CD8-positive, alpha-beta memory T cell (primary cell): Measurements from ENCODE around the gene PXT1. TPM values are rescaled to one million over a fixed set of nuclear protein-coding genes. Genes with fewer than 3 reads are reported as not detected.
A peak's percentile ranks its signal among the peaks of the same experiment; 100 is the strongest.

Source experiments
- CTCF ChIA-PET: fragments of 350-600 bp; sonication (Branson Sonifier 250); formaldehyde crosslinking; loops from one replicate; lab custom pipeline; 2021; ENCODE audit warnings: antibody characterized with exemption; lab: Charles Lee
- POLR2A ChIA-PET: fragments of 350-600 bp; sonication (Branson Sonifier 250); formaldehyde crosslinking; loops from one replicate; lab custom pipeline; 2021; ENCODE audit warnings: antibody characterized with exemption; lab: Charles Lee
- DNase-seq, 5 donors: peaks; one replicate each; pipeline versions ENCODE4 v3.0.0 to v3.0.0-alpha.2; 2020 to 2022; ENCODE audit warnings: mixed read lengths in 1 of 5
- H3K27ac ChIP-seq: one replicate; pipeline ENCODE4 v1.7.0; 2013; ENCODE audit warnings: low read depth, mild to moderate bottlenecking, low read length, moderate library complexity
- H3K27me3 ChIP-seq: 2 replicates; pipeline ENCODE4 v1.7.0; 2013; ENCODE audit warnings: low read length, mild to moderate bottlenecking; ENCODE audit not compliant: insufficient read depth, poor library complexity, severe bottlenecking
- H3K36me3 ChIP-seq: 2 replicates; pipeline ENCODE4 v1.7.0; 2013; ENCODE audit warnings: mild to moderate bottlenecking, low read length, moderate library complexity; ENCODE audit not compliant: insufficient read depth
- H3K4me1 ChIP-seq: 2 replicates; pipeline ENCODE4 v1.7.0; 2013; ENCODE audit warnings: mild to moderate bottlenecking, low read length, moderate library complexity; ENCODE audit not compliant: insufficient read depth
- H3K4me3 ChIP-seq: 2 replicates; pipeline ENCODE4 v1.7.0; 2013; ENCODE audit warnings: mild to moderate bottlenecking, low read length
- H3K9me3 ChIP-seq: 2 replicates; pipeline ENCODE4 v1.7.0; 2013; ENCODE audit warnings: mild to moderate bottlenecking, low read length
- H3K27ac Mint-ChIP-seq, 8 donors: one replicate each; pipeline ENCODE4 v1.8.0; 2020 to 2021; ENCODE audit warnings: mixed read lengths in 8 of 8, mild to moderate bottlenecking in 6 of 8, inconsistent platforms in 3 of 8, moderate library complexity in 3 of 8
- H3K27me3 Mint-ChIP-seq, 2 donors: one replicate each; pipeline ENCODE4 v1.8.0; 2020 to 2021; ENCODE audit warnings: mixed read lengths in 2 of 2, mild to moderate bottlenecking in 1 of 2, moderate library complexity in 1 of 2
- H3K36me3 Mint-ChIP-seq, 3 donors: one replicate each; pipeline ENCODE4 v1.8.0; 2020 to 2021; ENCODE audit warnings: mixed read lengths in 3 of 3, inconsistent platforms in 1 of 3, mild to moderate bottlenecking in 1 of 3
- H3K4me1 Mint-ChIP-seq, 3 donors: one replicate each; pipeline ENCODE4 v1.8.0; 2020 to 2021; ENCODE audit warnings: mixed read lengths in 3 of 3, inconsistent platforms in 1 of 3, mild to moderate bottlenecking in 1 of 3
- H3K4me3 Mint-ChIP-seq, 7 donors: one replicate each; pipeline ENCODE4 v1.8.0; 2020 to 2021; ENCODE audit warnings: mixed read lengths in 7 of 7, mild to moderate bottlenecking in 6 of 7, moderate library complexity in 4 of 7, inconsistent platforms in 2 of 7
- H3K9me3 Mint-ChIP-seq, 5 donors: one replicate each; pipeline ENCODE4 v1.8.0; 2020 to 2022; ENCODE audit warnings: mixed read lengths in 5 of 5, mild to moderate bottlenecking in 3 of 5, moderate library complexity in 2 of 5, inconsistent platforms in 1 of 5
- polyA plus RNA-seq: library from polyadenylated mRNA; unstranded; fragments of 300-500 nt; fragmentation: Illumina TruSeq; gene quantifications from one replicate; pipeline ENCODE4 v1.2.3, GENCODE V29; 2021
- total RNA-seq, 2 experiments: library from RNA; stranded (reverse); gene quantifications; one replicate each; pipeline ENCODE4 v1.2.3, GENCODE V29; 2021

The PXT1 gene
- total and polyA plus RNA-seq, 3 experiments from 2014 or later, result 0.20 TPM; not detected in 2

DNA sequence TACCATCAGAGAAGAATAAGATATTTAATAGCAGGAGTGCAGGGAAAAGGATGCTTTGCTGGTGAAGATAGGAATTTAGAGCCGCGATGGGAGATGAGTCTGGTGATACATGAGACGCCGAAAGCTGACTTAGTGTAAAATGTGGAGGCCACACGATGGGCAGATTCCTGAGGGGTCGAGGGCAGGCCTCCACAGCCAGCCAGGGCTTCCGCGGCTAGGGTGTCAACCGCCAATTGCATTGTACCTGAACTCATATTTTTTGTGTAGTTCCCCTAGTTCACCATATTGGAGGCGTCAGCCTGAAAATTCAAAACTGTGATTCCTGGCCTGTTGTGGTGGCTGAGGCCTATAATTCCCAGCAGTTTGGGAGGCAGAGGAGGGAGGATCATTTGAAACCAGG is 63.7 kb downstream of the PXT1 start:
- ChIA-PET CTCF (no interaction called here), POLR2A (no interaction called here)
- peaks cover 0 to 2% (median 0%) of the 10 kb centered on the region in 3 donors for H3K36me3 Mint-ChIP-seq
- Histone ChIP-seq H3K9me3 (no peaks in the 10 kb centered on the region), H3K27ac (no peak overlapping the region), H3K36me3 (no peaks in the 10 kb centered on the region), H3K27me3 (no peaks in the 10 kb centered on the region), H3K4me1 (no peaks in the 10 kb centered on the region), H3K4me3 (no peak overlapping the region)
- no peak overlapping the region for H3K4me3 Mint-ChIP-seq
- H3K9me3 Mint-ChIP-seq, result no peaks in the 10 kb centered on the region
- H3K27ac Mint-ChIP-seq, result no peak overlapping the region
- peaks cover 1 to 14% (median 6%) of the 10 kb centered on the region in 3 donors for H3K4me1 Mint-ChIP-seq
- no peak for DNase-seq
- no peaks in the 10 kb centered on the region for H3K27me3 Mint-ChIP-seq

DNA sequence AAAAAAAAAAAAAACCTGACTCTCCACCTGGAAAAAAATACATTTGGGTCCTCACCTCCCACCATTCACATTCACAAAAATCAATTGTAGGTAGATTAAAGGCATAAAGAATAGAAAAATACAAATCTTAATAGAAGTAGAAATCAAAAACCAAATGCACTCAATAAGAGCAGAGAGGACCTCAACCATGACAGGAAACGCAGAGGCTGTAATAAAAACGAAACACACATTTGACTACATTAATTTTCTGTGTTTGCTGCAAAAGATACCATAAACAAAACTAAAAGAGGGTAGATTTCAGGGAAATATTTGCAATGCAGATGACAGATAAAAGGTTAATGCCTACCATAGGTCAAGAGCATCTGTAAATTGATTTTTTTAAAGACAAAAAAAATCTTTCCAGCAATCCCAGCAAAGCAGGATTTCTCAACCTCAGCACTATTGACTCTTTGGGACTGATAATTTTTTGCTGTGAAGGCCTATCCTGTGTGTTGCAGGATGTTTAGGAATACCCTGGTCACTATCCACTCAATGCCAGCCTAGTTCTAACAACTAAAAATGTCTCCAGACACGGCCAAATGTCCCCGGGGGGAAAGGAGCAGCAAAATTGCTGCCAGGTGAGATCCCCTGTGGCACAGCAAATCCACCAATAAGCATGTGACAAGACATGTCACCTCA is 64.3 kb downstream of the PXT1 start:
- Histone ChIP-seq H3K27me3 (no peaks in the 10 kb centered on the region), H3K27ac (no peak overlapping the region), H3K9me3 (no peaks in the 10 kb centered on the region), H3K4me1 (no peaks in the 10 kb centered on the region), H3K4me3 (no peak overlapping the region), H3K36me3 (no peaks in the 10 kb centered on the region)
- no peaks in the 10 kb centered on the region for H3K9me3 Mint-ChIP-seq
- H3K27ac Mint-ChIP-seq, result peak overlapping the region in 2 of 8 donors; percentile 29 to 64
- H3K4me1 Mint-ChIP-seq, result peaks cover 0 to 14% (median 2%) of the 10 kb centered on the region in 3 donors
- CTCF ChIA-PET, result no interaction called here
- DNase-seq, result no peak
- H3K27me3 Mint-ChIP-seq, result no peaks in the 10 kb centered on the region
- POLR2A ChIA-PET, result no interaction called here
- H3K4me3 Mint-ChIP-seq, result no peak overlapping the region
- peaks cover 0 to 2% (median 0%) of the 10 kb centered on the region in 3 donors for H3K36me3 Mint-ChIP-seq

- no peak overlapping the region for H3K4me3 Mint-ChIP-seq
Measured at GRCh38 chr6:36377594-36377993, 65.1 kb downstream of the PXT1 start.

DNA sequence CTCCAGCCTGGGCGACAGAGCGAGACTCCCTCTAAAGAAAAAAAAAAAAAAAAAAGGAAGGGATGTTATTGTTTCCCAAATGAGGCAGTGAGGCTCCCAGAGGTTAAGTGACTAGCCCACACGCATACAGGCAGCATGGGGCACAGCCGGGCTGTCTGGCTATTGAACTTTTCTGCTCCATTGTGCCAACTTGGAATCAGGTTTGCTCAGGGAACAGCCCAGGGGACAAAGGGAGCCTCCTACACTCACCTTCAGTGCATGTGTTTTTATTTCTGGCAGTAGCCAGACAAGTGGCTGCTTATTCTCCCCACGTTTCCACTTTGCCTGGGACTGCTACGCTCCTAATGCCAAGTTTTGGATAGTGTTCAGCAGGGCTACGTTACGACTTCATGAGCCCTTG is 65.9 kb downstream of the PXT1 start:
- no peak for DNase-seq
- peaks cover 0 to 10% (median 2%) of the 10 kb centered on the region in 3 donors for H3K4me1 Mint-ChIP-seq
- ChIA-PET POLR2A (no interaction called here), CTCF (no interaction called here)
- no peak overlapping the region for H3K4me3 Mint-ChIP-seq
- Histone ChIP-seq H3K27ac (no peak overlapping the region), H3K27me3 (no peaks in the 10 kb centered on the region), H3K9me3 (no peaks in the 10 kb centered on the region), H3K36me3 (no peaks in the 10 kb centered on the region), H3K4me1 (no peaks in the 10 kb centered on the region), H3K4me3 (no peak overlapping the region)
- no peak overlapping the region for H3K27ac Mint-ChIP-seq
- peaks cover 0 to 2% (median 0%) of the 10 kb centered on the region in 5 donors for H3K9me3 Mint-ChIP-seq
- H3K27me3 Mint-ChIP-seq, result no peaks in the 10 kb centered on the region
- peaks cover 0 to 3% (median 3%) of the 10 kb centered on the region in 3 donors for H3K36me3 Mint-ChIP-seq

More at GRCh38 chr6:36377594-36377993, 65.1 kb downstream of the PXT1 start:
- Histone ChIP-seq H3K9me3 (no peaks in the 10 kb centered on the region), H3K4me1 (no peaks in the 10 kb centered on the region), H3K4me3 (no peak overlapping the region), H3K27ac (no peak overlapping the region), H3K36me3 (no peaks in the 10 kb centered on the region), H3K27me3 (no peaks in the 10 kb centered on the region)
- Mint-ChIP-seq H3K4me1 (peaks cover 0 to 10% (median 2%) of the 10 kb centered on the region in 3 donors), H3K9me3 (no peaks in the 10 kb centered on the region), H3K36me3 (peaks cover 0 to 3% (median 0%) of the 10 kb centered on the region in 3 donors), H3K27ac (peak overlapping the region in 1 of 8 donors; percentile 64), H3K27me3 (no peaks in the 10 kb centered on the region)
- no peak for DNase-seq
- ChIA-PET POLR2A (no interaction called here), CTCF (no interaction called here)

DNA sequence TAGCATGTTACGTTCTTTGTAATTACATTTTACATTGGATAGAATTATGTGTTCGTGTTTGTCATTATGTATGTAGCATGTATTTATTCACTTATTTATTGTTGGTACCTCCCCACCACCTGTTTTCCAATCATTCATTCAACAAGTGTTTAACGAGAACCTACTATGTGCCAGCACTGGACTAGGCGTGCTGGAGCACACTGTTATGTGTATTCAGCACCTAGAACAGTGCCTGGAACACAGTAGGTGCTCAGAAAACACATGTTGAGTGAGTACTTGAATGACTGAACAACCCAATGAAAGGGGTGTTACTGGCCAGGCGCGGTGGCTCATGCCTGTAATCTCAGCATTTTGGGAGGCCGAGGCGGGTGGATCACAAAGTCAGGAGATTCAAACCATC is 66.5 kb downstream of the PXT1 start:
- H3K4me1 Mint-ChIP-seq, result peaks cover 0 to 10% (median 2%) of the 10 kb centered on the region in 3 donors
- Histone ChIP-seq H3K9me3 (no peaks in the 10 kb centered on the region), H3K27ac (no peak overlapping the region), H3K27me3 (no peaks in the 10 kb centered on the region), H3K36me3 (no peaks in the 10 kb centered on the region), H3K4me1 (no peaks in the 10 kb centered on the region), H3K4me3 (no peak overlapping the region)
- no peaks in the 10 kb centered on the region for H3K27me3 Mint-ChIP-seq
- peaks cover 0 to 2% (median 0%) of the 10 kb centered on the region in 5 donors for H3K9me3 Mint-ChIP-seq
- H3K4me3 Mint-ChIP-seq, result no peak overlapping the region
- H3K36me3 Mint-ChIP-seq, result peaks cover 0 to 3% (median 3%) of the 10 kb centered on the region in 3 donors
- DNase-seq, result no peak
- CTCF ChIA-PET, result no interaction called here
- H3K27ac Mint-ChIP-seq, result peak overlapping the region in 2 of 8 donors; percentile 2 to 14
- POLR2A ChIA-PET, result no interaction called here

GRCh38 chr6:36375644-36376155 is 67.0 kb downstream of the PXT1 start:
- H3K27me3 ChIP-seq, result no peaks in the 10 kb centered on the region
- no peak for DNase-seq
- no peaks in the 10 kb centered on the region for H3K36me3 ChIP-seq
- ChIA-PET POLR2A (no interaction called here), CTCF (no interaction called here)
- no peak overlapping the region for H3K4me3 ChIP-seq
- no peak overlapping the region for H3K27ac ChIP-seq
- H3K27ac Mint-ChIP-seq, result no peak overlapping the region
- peaks cover 0 to 3% (median 3%) of the 10 kb centered on the region in 3 donors for H3K36me3 Mint-ChIP-seq
- no peaks in the 10 kb centered on the region for H3K9me3 ChIP-seq
- H3K4me3 Mint-ChIP-seq, result no peak overlapping the region
- peaks cover 0 to 10% (median 2%) of the 10 kb centered on the region in 3 donors for H3K4me1 Mint-ChIP-seq
- no peaks in the 10 kb centered on the region for H3K27me3 Mint-ChIP-seq
- H3K9me3 Mint-ChIP-seq, result peaks cover 0 to 2% (median 0%) of the 10 kb centered on the region in 5 donors
- H3K4me1 ChIP-seq, result no peaks in the 10 kb centered on the region

DNA sequence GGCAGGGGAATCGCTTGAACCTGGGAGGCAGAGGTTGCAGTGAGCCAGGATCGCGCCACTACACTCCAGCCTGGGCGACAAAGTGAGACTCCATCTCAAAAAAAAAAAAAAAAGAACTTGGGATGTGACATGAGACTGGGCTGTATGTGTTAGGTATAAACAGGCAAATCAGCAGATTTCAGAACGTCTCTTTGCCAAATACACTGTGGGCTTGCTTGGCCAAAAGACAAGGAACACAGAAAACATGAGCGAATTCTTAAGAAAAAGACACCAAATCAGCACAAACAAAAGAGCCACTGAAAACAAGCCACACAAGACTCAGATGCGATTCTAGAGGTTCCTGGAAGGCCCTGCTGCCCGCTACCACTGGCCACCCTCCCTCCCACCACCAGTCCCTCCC is 67.7 kb downstream of the PXT1 start:
- Mint-ChIP-seq H3K36me3 (peaks cover 0 to 6% (median 4%) of the 10 kb centered on the region in 3 donors), H3K4me3 (no peak overlapping the region), H3K9me3 (peaks cover 0 to 2% (median 0%) of the 10 kb centered on the region in 5 donors), H3K27ac (no peak overlapping the region), H3K27me3 (no peaks in the 10 kb centered on the region), H3K4me1 (peaks cover 0 to 10% (median 2%) of the 10 kb centered on the region in 3 donors)
- POLR2A ChIA-PET, result no interaction called here
- Histone ChIP-seq H3K27me3 (no peaks in the 10 kb centered on the region), H3K4me1 (no peaks in the 10 kb centered on the region), H3K9me3 (no peaks in the 10 kb centered on the region), H3K4me3 (no peak overlapping the region), H3K36me3 (no peaks in the 10 kb centered on the region), H3K27ac (no peak overlapping the region)
- CTCF ChIA-PET, result no interaction called here
- no peak for DNase-seq

DNA sequence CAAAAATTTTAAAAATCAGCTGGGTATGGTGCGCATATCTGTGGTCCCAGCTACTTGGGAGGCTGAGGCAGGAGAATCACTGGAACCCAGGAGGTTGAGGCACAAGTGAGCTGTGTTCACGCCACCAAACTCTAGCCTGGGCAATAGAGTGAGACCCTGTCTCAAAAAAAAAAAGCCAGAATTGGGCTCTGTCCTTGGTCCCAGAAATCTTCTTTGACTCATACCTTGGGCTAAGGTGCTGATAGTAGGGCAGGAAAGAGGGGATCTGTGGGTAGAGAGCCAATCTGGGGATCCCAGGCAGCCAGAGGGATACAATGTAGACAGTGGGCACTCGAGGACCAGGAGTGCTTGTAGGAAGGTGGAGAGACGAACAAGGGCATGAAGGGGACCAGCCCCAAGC is 68.5 kb downstream of the PXT1 start:
- ChIA-PET CTCF (interaction anchor here (1.5 kb wide), 1 partner anchor 37 kb away, joined by 3 read pairs; no protein-coding TSS in a partner anchor), POLR2A (no interaction called here)
- no peaks in the 10 kb centered on the region for H3K27me3 ChIP-seq
- H3K36me3 Mint-ChIP-seq, result peaks cover 0 to 6% (median 4%) of the 10 kb centered on the region in 3 donors
- no peaks in the 10 kb centered on the region for H3K36me3 ChIP-seq
- H3K27ac Mint-ChIP-seq, result no peak overlapping the region
- H3K9me3 ChIP-seq, result no peaks in the 10 kb centered on the region
- peaks cover 0 to 2% (median 0%) of the 10 kb centered on the region in 5 donors for H3K9me3 Mint-ChIP-seq
- no peak for DNase-seq
- H3K27ac ChIP-seq, result no peak overlapping the region
- peaks cover 0 to 10% (median 2%) of the 10 kb centered on the region in 3 donors for H3K4me1 Mint-ChIP-seq
- H3K4me3 ChIP-seq, result no peak overlapping the region
- H3K4me1 ChIP-seq, result no peaks in the 10 kb centered on the region
- no peaks in the 10 kb centered on the region for H3K27me3 Mint-ChIP-seq
- H3K4me3 Mint-ChIP-seq, result no peak overlapping the region
